ENCODE measurements around the gene MOBP.

The MOBP gene

GRCh38 chr3:39438880-39439279 is 28.6 kb upstream of the MOBP start:
- no peaks in the 10 kb centered on the region for H3K4me1 ChIP-seq (ENCODE audit: control insufficient read depth, low read length)
- no peaks in the 10 kb centered on the region for H3F3A ChIP-seq (ENCODE audit: control insufficient read depth, insufficient read depth)
- no peak overlapping the region for H3K4me2 ChIP-seq (ENCODE audit: low read length)
- H3K4me3 ChIP-seq (ENCODE audit: low read length): no peak overlapping the region
- no peak for TF ChIP-seq EZH2phosphoT487 (IDR thresholded peaks at IDR 0.05; ENCODE audit: borderline replicate concordance, low read length)
- no peak for TF ChIP-seq CTCF (IDR thresholded peaks at IDR 0.05; ENCODE audit: low read depth, low read length, poor library complexity, severe bottlenecking)
- no peaks in the 10 kb centered on the region for H4K20me1 ChIP-seq (ENCODE audit: control insufficient read depth, insufficient read depth, low read depth, low read length)
- H3K27ac ChIP-seq (ENCODE audit: low read depth, low read length): no peak overlapping the region
- H3K9me3 ChIP-seq (ENCODE audit: control insufficient read depth, insufficient read depth, low read length): no peaks in the 10 kb centered on the region
- H3K27me3 ChIP-seq (ENCODE audit: control insufficient read depth, low read length): peaks cover 5% of the 10 kb centered on the region; the same call in 1 of the 2 replicates
- no peaks in the 10 kb centered on the region for H3K9me2 ChIP-seq (replicated peaks; ENCODE audit: control insufficient read depth, low read length)
- H3K79me2 ChIP-seq (ENCODE audit: control insufficient read depth, low read length): no peaks in the 10 kb centered on the region
- H3K36me3 ChIP-seq (ENCODE audit: control insufficient read depth, low read length): no peaks in the 10 kb centered on the region

GRCh38 chr3:39440316-39440715 is 27.2 kb upstream of the MOBP start:
- Histone ChIP-seq H3K4me3 (ENCODE audit: low read length) (no peak overlapping the region), H3K9me3 (ENCODE audit: control insufficient read depth, insufficient read depth, low read length) (no peaks in the 10 kb centered on the region), H3K27ac (ENCODE audit: low read depth, low read length) (no peak overlapping the region), H3K9me2 (replicated peaks; ENCODE audit: control insufficient read depth, low read length) (no peaks in the 10 kb centered on the region), H3K79me2 (ENCODE audit: control insufficient read depth, low read length) (no peaks in the 10 kb centered on the region), H3K27me3 (ENCODE audit: control insufficient read depth, low read length) (peaks cover 5% of the 10 kb centered on the region; the same call in 1 of the 2 replicates), H3K36me3 (ENCODE audit: control insufficient read depth, low read length) (no peaks in the 10 kb centered on the region), H4K20me1 (ENCODE audit: control insufficient read depth, insufficient read depth, low read depth, low read length) (no peaks in the 10 kb centered on the region), H3F3A (ENCODE audit: control insufficient read depth, insufficient read depth) (no peaks in the 10 kb centered on the region), H3K4me2 (ENCODE audit: low read length) (no peak overlapping the region), H3K4me1 (ENCODE audit: control insufficient read depth, low read length) (no peaks in the 10 kb centered on the region)
- TF ChIP-seq CTCF (IDR thresholded peaks at IDR 0.05; ENCODE audit: low read depth, low read length, poor library complexity, severe bottlenecking): no peak
- TF ChIP-seq EZH2phosphoT487 (IDR thresholded peaks at IDR 0.05; ENCODE audit: borderline replicate concordance, low read length): no peak

- Histone ChIP-seq H3K4me3 (ENCODE audit: low read length) (no peak overlapping the region), H3K9me3 (ENCODE audit: control insufficient read depth, insufficient read depth, low read length) (no peaks in the 10 kb centered on the region), H3K27ac (ENCODE audit: low read depth, low read length) (no peak overlapping the region)
These were observed 23.9 kb upstream of the MOBP start for GRCh38 chr3:39443530-39443929.

More at GRCh38 chr3:39443530-39443929, 23.9 kb upstream of the MOBP start:
- H3K4me2 ChIP-seq (ENCODE audit: low read length): no peak overlapping the region
- H3K79me2 ChIP-seq (ENCODE audit: control insufficient read depth, low read length): no peaks in the 10 kb centered on the region
- no peaks in the 10 kb centered on the region for H4K20me1 ChIP-seq (ENCODE audit: control insufficient read depth, insufficient read depth, low read depth, low read length)
- H3K4me1 ChIP-seq (ENCODE audit: control insufficient read depth, low read length): no peaks in the 10 kb centered on the region
- TF ChIP-seq CTCF (IDR thresholded peaks at IDR 0.05; ENCODE audit: low read depth, low read length, poor library complexity, severe bottlenecking): no peak
- H3K36me3 ChIP-seq (ENCODE audit: control insufficient read depth, low read length): no peaks in the 10 kb centered on the region
- no peaks in the 10 kb centered on the region for H3K9me2 ChIP-seq (replicated peaks; ENCODE audit: control insufficient read depth, low read length)
- peaks cover 9% of the 10 kb centered on the region for H3K27me3 ChIP-seq (ENCODE audit: control insufficient read depth, low read length)
- no peaks in the 10 kb centered on the region for H3F3A ChIP-seq (ENCODE audit: control insufficient read depth, insufficient read depth)
